Testis (tissue), 3 donors: Measurements from ENCODE around the gene ELP2. TPM values are rescaled to one million over a fixed set of nuclear protein-coding genes. Genes with fewer than 3 reads are reported as not detected.

Experiments
- polyA plus RNA-seq: library from polyadenylated mRNA; stranded (reverse); fragments of 350-450 nt; fragmentation: Illumina TruSeq; extraction: RNeasy Lipid Tissue Mini Kit (QIAGEN cat#74804); gene quantifications from one replicate; pipeline ENCODE4 v1.2.3, GENCODE V29; 2014; ENCODE audit warnings: low read depth, low replicate concordance; ENCODE audit not compliant: insufficient read depth
- total RNA-seq, 2 donors: library from RNA; depleted of rRNA; stranded (reverse); fragments of >200 nt; gene quantifications; one replicate each; pipeline ENCODE4 v1.2.3, GENCODE V29; 2016

ELP2 gene
- total and polyA plus RNA-seq, 3 donors from 2014 or later, result 81.0 to 95.2 (median 94.8) TPM

Other genes starting within 250 kb of the ELP2 start
- gene RPRD1A, start 62.3 kb upstream of the ELP2 start, total RNA-seq, result 100 to 1,000 TPM in 1 of 2 donors, 10 to 100 TPM in 1; 98.6 to 104 TPM
- gene RPRD1A, start 62.3 kb upstream of the ELP2 start, polyA plus RNA-seq, result 73.4 TPM
- gene SLC39A6, start 559 bp upstream of the ELP2 start, total RNA-seq, result 10 to 100 TPM; 51.4 to 53.8 TPM
- gene SLC39A6, start 559 bp upstream of the ELP2 start, polyA plus RNA-seq, result 38.1 TPM
- gene MOCOS, start 57.6 kb downstream of the ELP2 start, total RNA-seq, result 1 to 10 TPM; 1.5 to 1.9 TPM
- gene MOCOS, start 57.6 kb downstream of the ELP2 start, polyA plus RNA-seq, result 2.9 TPM
- gene FHOD3, start 167.8 kb downstream of the ELP2 start, total RNA-seq, result 10 to 100 TPM; 37.3 to 46.8 TPM
- 6.5 TPM for gene FHOD3, start 167.8 kb downstream of the ELP2 start, polyA plus RNA-seq